IMR-90 (cell line): ENCODE data around the gene CCDC107. TPM values are rescaled to one million over a fixed set of nuclear protein-coding genes. Genes with fewer than 3 reads are reported as not detected.
A peak's percentile ranks its signal among the peaks of the same experiment; 100 is the strongest.

ENCODE experiments used
- ATAC-seq: fragments of 200-7000 bp; cut with Tn5 transposase; 2 replicates; pipeline ENCODE4 v1.9.1; 2020; ENCODE audit warnings: low read depth, mild to moderate bottlenecking, moderate library complexity
- BruUV-seq: library from RNA; stranded (reverse); fragments of 400-500 nt; replicated peaks from 2 replicates; lab custom pipeline; 2021; lab: Mats Ljungman, UMichigan
- CTCF ChIA-PET: fragments of 300-600 bp; formaldehyde crosslinking; extraction: SDS; loops from one replicate; lab custom pipeline; 2021; ENCODE audit warnings: antibody characterized with exemption; lab: Yijun Ruan, JAX
- POLR2A ChIA-PET: fragments of 300-600 bp; sonication (Branson Sonifier 250); formaldehyde crosslinking; loops from one replicate; lab custom pipeline; 2022; ENCODE audit warnings: antibody characterized with exemption; ENCODE audit not compliant: unreplicated experiment; lab: Charles Lee
- DNase-seq: peaks from one replicate; pipeline ENCODE4 v3.0.0; 2013
- H2AFZ ChIP-seq: replicated peaks from 2 replicates; pipeline ENCODE3; 2013; ENCODE audit warnings: low read length, mild to moderate bottlenecking; ENCODE audit not compliant: poor library complexity
- H2AK5ac ChIP-seq: 2 replicates; pipeline ENCODE4 v1.6.1; 2013; ENCODE audit warnings: low read depth, low read length, inconsistent platforms
- H2AK9ac ChIP-seq: replicated peaks from 2 replicates; pipeline ENCODE3; 2013; ENCODE audit warnings: mild to moderate bottlenecking, low read depth, low read length, moderate library complexity; ENCODE audit not compliant: poor library complexity
- H2BK120ac ChIP-seq: 2 replicates; pipeline ENCODE4 v1.6.1; 2013; ENCODE audit warnings: low read depth, low read length, inconsistent platforms
- H2BK15ac ChIP-seq: 3 replicates; pipeline ENCODE4 v1.6.1; 2013; ENCODE audit warnings: low read depth, low read length, inconsistent platforms
- H2BK20ac ChIP-seq: 2 replicates; pipeline ENCODE4 v1.6.1; 2013; ENCODE audit warnings: low read depth, mild to moderate bottlenecking, inconsistent platforms, low read length, moderate library complexity
- H2BK5ac ChIP-seq: 2 replicates; pipeline ENCODE4 v1.6.1; 2013; ENCODE audit warnings: mild to moderate bottlenecking, low read depth, low read length, inconsistent platforms; ENCODE audit not compliant: poor library complexity, severe bottlenecking
- H3K14ac ChIP-seq: replicated peaks from 2 replicates; pipeline ENCODE4 v1.6.1; 2013; ENCODE audit warnings: low read depth, low read length, inconsistent platforms
- H3K18ac ChIP-seq: 2 replicates; pipeline ENCODE4 v1.6.1; 2013; ENCODE audit warnings: low read depth, low read length, control low read depth
- H3K23ac ChIP-seq: 2 replicates; pipeline ENCODE4 v1.6.1; 2013; ENCODE audit warnings: low read depth, low read length, inconsistent platforms
- H3K27ac ChIP-seq: 2 replicates; pipeline ENCODE4 v1.5.1; 2013; ENCODE audit warnings: mild to moderate bottlenecking, control low read depth, low read length; ENCODE audit not compliant: insufficient read depth
- H3K27me3 ChIP-seq: 2 replicates; pipeline ENCODE4 v1.6.1; 2013; ENCODE audit warnings: low read length; ENCODE audit not compliant: control insufficient read depth, insufficient read depth
- H3K36me3 ChIP-seq: 2 replicates; pipeline ENCODE4 v1.6.1; 2013; ENCODE audit warnings: low read length, mixed read lengths; ENCODE audit not compliant: control insufficient read depth, insufficient read depth
- H3K4ac ChIP-seq: 2 replicates; pipeline ENCODE4 v1.6.1; 2013; ENCODE audit warnings: low read depth, low read length, inconsistent platforms
- H3K4me1 ChIP-seq: 2 replicates; pipeline ENCODE4 v1.6.1; 2013; ENCODE audit warnings: low read length, mixed read lengths; ENCODE audit not compliant: control insufficient read depth, insufficient read depth
- H3K4me2 ChIP-seq: 2 replicates; pipeline ENCODE4 v1.6.1; 2013; ENCODE audit warnings: low read depth, mild to moderate bottlenecking, control low read depth, low read length, moderate library complexity
- H3K4me3 ChIP-seq: 2 replicates; pipeline ENCODE4 v1.5.1; 2013; ENCODE audit warnings: low read depth, mild to moderate bottlenecking, control low read depth, low read length, moderate library complexity; ENCODE audit not compliant: insufficient read depth
- H3K56ac ChIP-seq: 2 replicates; pipeline ENCODE4 v1.6.1; 2013; ENCODE audit warnings: low read length, inconsistent platforms; ENCODE audit not compliant: insufficient read depth; ENCODE audit errors: extremely low read depth
- H3K79me1 ChIP-seq, 2 experiments: 2 replicates each; pipeline ENCODE4 v1.6.1; 2013; ENCODE audit warnings: low read length in 2 of 2, inconsistent platforms in 1 of 2, low read depth in 1 of 2
- H3K9ac ChIP-seq: 2 replicates; pipeline ENCODE4 v1.6.1; 2013; ENCODE audit warnings: low read depth, low read length, control low read depth
- H3K9me1 ChIP-seq: 2 replicates; pipeline ENCODE4 v1.6.1; 2013; ENCODE audit warnings: low read length, inconsistent platforms; ENCODE audit not compliant: insufficient read depth
- H3K9me3 ChIP-seq: 2 replicates; pipeline ENCODE4 v1.6.1; 2013; ENCODE audit warnings: low read length; ENCODE audit not compliant: control insufficient read depth, insufficient read depth
- H4K20me1 ChIP-seq: 2 replicates; pipeline ENCODE4 v1.6.1; 2013; ENCODE audit warnings: low read length, inconsistent platforms; ENCODE audit not compliant: insufficient read depth
- H4K5ac ChIP-seq: 2 replicates; pipeline ENCODE4 v1.6.1; 2013; ENCODE audit warnings: mild to moderate bottlenecking, low read depth, low read length, control low read depth
- H4K8ac ChIP-seq, 2 experiments: 2 replicates each; pipeline ENCODE4 v1.6.1; 2013; ENCODE audit warnings: low read depth in 2 of 2, low read length in 2 of 2, control low read depth in 1 of 2, inconsistent platforms in 1 of 2
- H4K91ac ChIP-seq: 2 replicates; pipeline ENCODE4 v1.6.1; 2013; ENCODE audit warnings: low read depth, low read length, inconsistent platforms; ENCODE audit not compliant: insufficient read depth
- CTCF ChIP-seq: conservative IDR thresholded peaks from 2 replicates; pipeline ENCODE4 v1.5.1; 2012; ENCODE audit warnings: mild to moderate bottlenecking, low read depth, low read length, improper control_type of control experiment
- MAFK ChIP-seq: IDR thresholded peaks from 2 replicates; pipeline ENCODE4 v1.6.1; 2012; ENCODE audit warnings: low read depth, low read length, improper control_type of control experiment
- MXI1 ChIP-seq: IDR thresholded peaks from 2 replicates; pipeline ENCODE4 v1.6.1; 2012; ENCODE audit warnings: low read depth, mild to moderate bottlenecking, low read length, moderate library complexity, borderline replicate concordance
- RAD21 ChIP-seq: IDR thresholded peaks from 2 replicates; pipeline ENCODE4 v1.6.1; 2012; ENCODE audit warnings: low read length, improper control_type of control experiment
- RCOR1 ChIP-seq: IDR thresholded peaks from 2 replicates; pipeline ENCODE4 v1.6.1; 2012; ENCODE audit warnings: mild to moderate bottlenecking, low read length, improper control_type of control experiment; ENCODE audit not compliant: insufficient replicate concordance
- RFX5 ChIP-seq: IDR thresholded peaks from 2 replicates; pipeline ENCODE4 v1.8.0; 2012; ENCODE audit warnings: low read depth, mild to moderate bottlenecking, low read length, moderate library complexity
- SMC3 ChIP-seq: fragments of 150-350 bp; IDR thresholded peaks from 2 replicates; pipeline ENCODE4 v1.6.1; 2016; ENCODE audit warnings: low read depth, mild to moderate bottlenecking, antibody characterized with exemption, low read length, moderate library complexity
- WGBS, 2 experiments: methylation state at CpG; one replicate each; pipeline versions ENCODE4 v1.1.5 to v1.1.7; 2013; ENCODE audit warnings: missing lambda C conversion rate in 2 of 2; ENCODE audit not compliant: insufficient read length in 1 of 2; ENCODE audit errors: extremely low coverage in 2 of 2; 5-methylcytosine and 5-hydroxymethylcytosine counted together
- dilution Hi-C: fragments of 300-500 bp; cut with HindIII; formaldehyde crosslinking; loops from one replicate; pipeline ENCODE4 v1.14.3; 2018; ENCODE audit warnings: low sequenced_read_pairs; ENCODE audit not compliant: unreplicated experiment
- in situ Hi-C: fragments of 300-500 bp; cut with MboI; formaldehyde crosslinking; loops from 3 replicates; pipeline ENCODE4 v1.14.3; 2019; ENCODE audit warnings: low sequenced_read_pairs, inconsistent platforms, mixed read lengths
- intact Hi-C: fragments of 100-400 bp; cut with micrococcal nuclease; formaldehyde crosslinking; loops from 2 replicates; pipeline ENCODE4 v1.10.0; 2022
- polyA plus RNA-seq, 3 experiments: library from polyadenylated mRNA; depleted of rRNA; stranded (reverse); fragments of >200 nt; gene quantifications; 2 replicates each; pipeline ENCODE4 v1.2.3, GENCODE V29; 2012; ENCODE audit warnings: low replicate concordance in 1 of 3
- total RNA-seq: library from RNA; depleted of rRNA; stranded (reverse); fragments of >200 nt; gene quantifications from 2 replicates; pipeline ENCODE4 v1.2.3, GENCODE V29; 2012

CCDC107 gene
- total and polyA plus RNA-seq, 2 of the 4 experiments (the other 2 are of a cell fraction) = 6.8 to 21.1 TPM

- no peak for TF ChIP-seq MXI1
Observed at GRCh38 chr9:35695943-35696401, 37.9 kb downstream of the CCDC107 start (continued).

DNA sequence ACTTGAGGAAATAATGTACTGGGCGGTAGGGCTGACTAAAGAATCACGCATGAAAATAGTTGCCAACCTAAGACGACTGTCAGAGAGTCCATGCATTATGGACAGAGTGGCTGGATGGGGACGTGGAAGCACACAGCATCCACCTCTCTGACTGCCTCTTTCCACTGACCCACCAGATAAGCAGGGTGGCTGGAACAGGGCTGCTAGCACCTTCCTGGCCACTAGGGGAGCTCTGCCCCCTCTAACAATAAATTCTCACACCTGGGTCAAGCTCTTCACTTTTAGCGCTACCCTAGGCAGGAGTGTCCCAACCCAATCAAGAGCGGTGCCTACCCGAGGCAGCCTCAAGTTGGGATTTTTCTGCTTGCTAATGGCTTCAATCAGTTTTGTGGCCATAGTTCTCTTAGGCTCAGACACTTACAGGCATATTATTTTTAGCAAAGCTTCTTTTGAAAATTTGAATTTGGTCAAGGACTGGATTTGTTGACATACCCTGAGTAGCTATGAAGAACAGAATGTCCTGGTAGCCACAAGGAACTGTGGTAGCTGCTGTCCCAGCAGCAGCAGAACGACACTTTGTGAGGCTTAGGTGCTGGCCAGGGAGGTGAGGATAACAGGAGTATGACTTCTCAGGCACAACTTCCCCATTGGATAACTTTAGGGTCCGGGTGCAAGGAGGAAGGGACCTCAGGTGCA lies 38.6 kb downstream of the CCDC107 start:
- H3K23ac ChIP-seq = peak overlapping the region; percentile 29; the same call in 1 of the 2 replicates
- CTCF ChIA-PET = interaction anchor here (1.0 to 1.8 kb wide), 9 partner anchors 9 to 49 kb away, joined by 3 to 8 read pairs (median 3); partner anchors contain the start of genes CREB3 and TLN1

More for the DNA sequence above, 38.6 kb downstream of the CCDC107 start:
- H3K4me2 ChIP-seq = no peak overlapping the region
- peak overlapping the region; percentile 79 for H2BK5ac ChIP-seq
- peaks cover 7% of the 10 kb centered on the region; the same call in 1 of the 2 replicates for H3K4me1 ChIP-seq
- H3K9ac ChIP-seq = no peak overlapping the region
- no CpG with 5 or more reads among the region's 9 CpGs for WGBS, 2 experiments
- H4K5ac ChIP-seq = no peak overlapping the region; the same call in 1 of the 2 replicates
- no peaks in the 10 kb centered on the region for H3K27me3 ChIP-seq
- H4K8ac ChIP-seq = peak overlapping the region in 1 of 2 experiments; percentile 38; a peak in 1 of 4 replicates
- intact Hi-C loops = no loop called here
- H3K27ac ChIP-seq = no peak overlapping the region
- ATAC-seq (peak; percentile 60), DNase-seq (peak; percentile 40)
- no peak overlapping the region for H2AK9ac ChIP-seq
- H3K79me1 ChIP-seq = peaks cover 11 to 50% of the 10 kb centered on the region in 2 experiments
- no peak overlapping the region for H2BK120ac ChIP-seq
- dilution Hi-C loops = no loop called here
- in situ Hi-C loops = no loop called here
- H3K9me3 ChIP-seq = no peaks in the 10 kb centered on the region
- no peak overlapping the region for H2BK15ac ChIP-seq
- no peak overlapping the region for H2BK20ac ChIP-seq
- no peak overlapping the region for H3K4ac ChIP-seq
- no peak overlapping the region for H4K91ac ChIP-seq
- POLR2A ChIA-PET = interaction anchor here (0.7 to 1.7 kb wide), 3 partner anchors 9 to 31 kb away, joined by 3 to 10 read pairs (median 4); no protein-coding TSS in a partner anchor
- H3K4me3 ChIP-seq = no peak overlapping the region
- no peak overlapping the region for H3K18ac ChIP-seq
- no peak overlapping the region for H2AFZ ChIP-seq
- H3K56ac ChIP-seq = no peak overlapping the region
- peaks cover 10% of the 10 kb centered on the region for H3K9me1 ChIP-seq
- peaks cover 22% of the 10 kb centered on the region for H4K20me1 ChIP-seq
- 0 out of 2 replicates have a peak overlapping the region, but pooled peaks have one; percentile 66 for H2AK5ac ChIP-seq
- TF ChIP-seq RAD21 (peak; percentile 52), SMC3 (peak; percentile 54), MAFK (no peak), RFX5 (no peak), CTCF (peak; percentile 71), RCOR1 (no peak)
- H3K14ac ChIP-seq = no peak overlapping the region; the same call in 1 of the 2 replicates
- no TSS peak for BruUV-seq
- peaks cover 57% of the 10 kb centered on the region for H3K36me3 ChIP-seq
